Activated CD8-positive, alpha-beta memory T cell treated with anti-CD3 and anti-CD28 coated beads, Interleukin-2, amount 50 U/mL, for 1 hour (primary cell): Measurements from ENCODE around the gene IFNLR1.

ENCODE experiments used
- DNase-seq: peaks from one replicate; pipeline ENCODE4 v3.0.0-alpha.2; 2020; ENCODE audit errors: extremely low read depth

IFNLR1 gene

DNA sequence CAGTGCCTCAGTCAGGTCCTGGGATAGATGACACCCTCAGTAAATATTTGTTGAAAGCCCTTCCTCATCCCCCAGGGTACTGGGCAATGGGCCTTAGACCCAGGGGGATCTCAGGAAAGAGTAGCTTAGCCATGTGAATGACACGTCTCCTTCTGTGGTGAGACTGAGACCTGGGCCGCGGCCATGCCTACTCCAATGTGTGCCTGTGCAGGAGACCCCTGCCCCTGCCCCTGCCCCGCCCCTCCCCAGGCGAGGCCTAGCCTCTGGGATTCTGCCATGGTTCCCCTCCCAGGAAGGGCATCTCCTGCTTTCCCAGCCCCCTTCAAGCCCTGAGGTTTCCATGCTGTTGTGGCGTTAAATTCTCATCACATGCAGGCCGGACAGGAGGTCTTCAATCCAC is 82.2 kb downstream of the IFNLR1 start:
- DNase-seq: no peak
